Measurements from ENCODE around the gene CCDC122. TPM values are rescaled to one million over a fixed set of nuclear protein-coding genes. Genes with fewer than 3 reads are reported as not detected.

The CCDC122 gene
- total RNA-seq, 4 donors from 2014 or later = 2.0 to 6.0 (median 3.6) TPM

GRCh38 chr13:43883631-43884030, 4.1 kb upstream of the CCDC122 start:
- 96% methylated on average over 3 of the region's 3 CpGs for WGBS
- H3K27me3 ChIP-seq = no peaks in the 10 kb centered on the region

GRCh38 chr13:43881580-43881979, 2.0 kb upstream of the CCDC122 start:
- H3K4me1 ChIP-seq = peaks cover 32% of the 10 kb centered on the region
- H3K36me3 ChIP-seq = peaks cover 10% of the 10 kb centered on the region
- TF ChIP-seq EP300 (IDR thresholded peaks at IDR 0.05) = no peak
- no peak for TF ChIP-seq POLR2A (IDR thresholded peaks at IDR 0.05)
- TF ChIP-seq CTCF (IDR thresholded peaks at IDR 0.05) = no peak
- TF ChIP-seq POLR2AphosphoS5 (IDR thresholded peaks at IDR 0.05) = no peak
- no peak for DNase-seq (ENCODE audit: low spot score in 2 of 2)
- no peak overlapping the region for H3K27ac ChIP-seq
- no peaks in the 10 kb centered on the region for H3K27me3 ChIP-seq
- H3K9me3 ChIP-seq = no peaks in the 10 kb centered on the region
- H3K4me3 ChIP-seq = no peak overlapping the region

More at GRCh38 chr13:43883631-43884030, 4.1 kb upstream of the CCDC122 start:
- no peak for DNase-seq (ENCODE audit: low spot score in 2 of 2)
- Histone ChIP-seq H3K27ac (no peak overlapping the region), H3K4me1 (peaks cover 18% of the 10 kb centered on the region), H3K36me3 (peaks cover 10% of the 10 kb centered on the region), H3K4me3 (no peak overlapping the region), H3K9me3 (no peaks in the 10 kb centered on the region)
- TF ChIP-seq POLR2A (IDR thresholded peaks at IDR 0.05) = no peak
- TF ChIP-seq CTCF (IDR thresholded peaks at IDR 0.05) = no peak
- TF ChIP-seq EP300 (IDR thresholded peaks at IDR 0.05) = no peak
- no peak for TF ChIP-seq POLR2AphosphoS5 (IDR thresholded peaks at IDR 0.05)

GRCh38 chr13:43880926-43881325, 1.4 kb upstream of the CCDC122 start:
- no peak overlapping the region for H3K27ac ChIP-seq
- no peak for TF ChIP-seq POLR2A (IDR thresholded peaks at IDR 0.05)
- no peak for TF ChIP-seq POLR2AphosphoS5 (IDR thresholded peaks at IDR 0.05)
- no peak for TF ChIP-seq EP300 (IDR thresholded peaks at IDR 0.05)
- TF ChIP-seq CTCF (IDR thresholded peaks at IDR 0.05) = no peak
- no peak for DNase-seq (ENCODE audit: low spot score in 2 of 2)
- H3K4me1 ChIP-seq = peaks cover 32% of the 10 kb centered on the region
- no peaks in the 10 kb centered on the region for H3K27me3 ChIP-seq
- H3K9me3 ChIP-seq = no peaks in the 10 kb centered on the region
- no peak overlapping the region for H3K4me3 ChIP-seq
- peaks cover 9% of the 10 kb centered on the region for H3K36me3 ChIP-seq

- DNase-seq (ENCODE audit: low spot score in 2 of 2) = no peak
- Histone ChIP-seq H3K36me3 (peaks cover 3% of the 10 kb centered on the region), H3K4me1 (peaks cover 32% of the 10 kb centered on the region), H3K27me3 (no peaks in the 10 kb centered on the region), H3K27ac (peak overlapping the region; percentile 99), H3K9me3 (no peaks in the 10 kb centered on the region), H3K4me3 (peak overlapping the region; percentile 94)
- no peak for TF ChIP-seq CTCF (IDR thresholded peaks at IDR 0.05)
- TF ChIP-seq POLR2AphosphoS5 (IDR thresholded peaks at IDR 0.05) = no peak
- WGBS = 42% methylated on average over 15 of the region's 15 CpGs
Measured at GRCh38 chr13:43880214-43880855, 795 bp upstream of the CCDC122 start.

GRCh38 chr13:43879755-43880181, 228 bp upstream of the CCDC122 start, which contains the start of gene LACC1:
TSS of gene LACC1 (plus strand) at chr13:43879904. CDS start at chr13:43880986, 1,082 bp downstream.
- Histone ChIP-seq H3K27me3 (no peaks in the 10 kb centered on the region), H3K4me1 (peaks cover 32% of the 10 kb centered on the region), H3K4me3 (peak within 1 kb of the TSS; percentile 94), H3K27ac (peak within 1 kb of the TSS; percentile 99), H3K9me3 (no peaks in the 10 kb centered on the region), H3K36me3 (no peaks in the 10 kb centered on the region)
- peak; percentile 74 to 83 for DNase-seq (ENCODE audit: low spot score in 2 of 2)
- TF ChIP-seq CTCF (IDR thresholded peaks at IDR 0.05) = no peak
- TF ChIP-seq POLR2AphosphoS5 (IDR thresholded peaks at IDR 0.05) = peak in 1 of 3 donors; percentile 27
- TF ChIP-seq EP300 (IDR thresholded peaks at IDR 0.05) = no peak
- 2% methylated on average over 36 of the region's 48 CpGs for WGBS

Measured in suprapubic skin (tissue), 4 donors.